Germinal center (tissue), 1 donor: Measurements from ENCODE around the gene PPEF1.
A peak's percentile ranks its signal among the peaks of the same experiment; 100 is the strongest.

ENCODE experiments used
- DNase-seq: peaks from one replicate; pipeline ENCODE4 v3.0.0; 2012; ENCODE audit warnings: mixed read lengths, low spot score

The PPEF1 gene, protein sequence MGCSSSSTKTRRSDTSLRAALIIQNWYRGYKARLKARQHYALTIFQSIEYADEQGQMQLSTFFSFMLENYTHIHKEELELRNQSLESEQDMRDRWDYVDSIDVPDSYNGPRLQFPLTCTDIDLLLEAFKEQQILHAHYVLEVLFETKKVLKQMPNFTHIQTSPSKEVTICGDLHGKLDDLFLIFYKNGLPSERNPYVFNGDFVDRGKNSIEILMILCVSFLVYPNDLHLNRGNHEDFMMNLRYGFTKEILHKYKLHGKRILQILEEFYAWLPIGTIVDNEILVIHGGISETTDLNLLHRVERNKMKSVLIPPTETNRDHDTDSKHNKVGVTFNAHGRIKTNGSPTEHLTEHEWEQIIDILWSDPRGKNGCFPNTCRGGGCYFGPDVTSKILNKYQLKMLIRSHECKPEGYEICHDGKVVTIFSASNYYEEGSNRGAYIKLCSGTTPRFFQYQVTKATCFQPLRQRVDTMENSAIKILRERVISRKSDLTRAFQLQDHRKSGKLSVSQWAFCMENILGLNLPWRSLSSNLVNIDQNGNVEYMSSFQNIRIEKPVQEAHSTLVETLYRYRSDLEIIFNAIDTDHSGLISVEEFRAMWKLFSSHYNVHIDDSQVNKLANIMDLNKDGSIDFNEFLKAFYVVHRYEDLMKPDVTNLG

DNA sequence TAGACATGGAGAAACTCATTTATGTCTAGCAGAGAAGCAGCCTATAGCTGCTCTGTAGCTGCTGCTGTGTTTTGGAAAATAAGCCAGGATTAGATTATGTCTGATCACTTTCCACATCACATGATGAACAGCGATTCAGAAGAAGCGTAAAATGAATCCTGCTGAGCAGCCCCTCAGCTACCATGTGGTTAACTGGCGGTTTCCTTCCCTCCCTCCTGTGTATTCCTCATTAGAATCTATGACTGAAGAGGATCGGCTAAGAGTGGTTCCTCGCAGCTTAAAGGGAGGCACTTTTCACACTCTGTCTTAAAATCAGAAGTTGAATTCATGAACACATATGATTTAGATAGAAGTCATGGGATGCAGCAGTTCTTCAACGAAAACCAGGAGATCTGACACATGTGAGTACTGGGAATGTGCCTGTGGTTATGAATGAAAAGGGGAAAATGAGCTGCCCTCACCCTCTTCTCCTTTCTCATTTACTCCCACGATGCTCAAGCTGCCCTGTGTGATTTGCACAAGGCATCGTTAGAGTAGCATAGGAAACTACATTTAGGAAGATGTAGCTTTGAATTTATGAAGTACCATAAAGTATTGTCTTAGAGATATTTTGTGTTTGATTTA is at the start of gene PPEF1:
TSS of gene PPEF1 (plus strand) at position 220 of the 624 bp plus-strand sequence. CDS start at position 356, 136 bp downstream.
- DNase-seq: no peak

DNA sequence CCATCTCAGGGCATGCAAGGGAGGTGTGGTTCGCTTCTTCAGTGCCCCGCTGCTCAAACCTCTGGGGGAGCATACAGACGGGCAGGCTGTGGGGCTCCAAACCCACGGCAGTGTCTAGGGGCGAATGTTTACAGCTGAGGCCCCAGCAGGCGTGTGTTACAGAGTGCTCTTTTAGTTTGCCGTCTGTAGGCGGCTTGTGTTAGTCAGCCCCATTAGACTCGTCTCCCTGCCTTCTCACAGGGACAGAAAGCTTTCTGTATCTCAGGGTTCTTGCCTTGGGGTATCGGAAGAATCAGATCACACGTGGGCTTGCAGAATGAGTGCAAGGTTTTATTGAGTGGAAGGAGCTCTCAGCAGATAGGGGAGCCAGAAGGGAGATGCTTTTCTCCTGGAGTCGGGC is 46.2 kb upstream of the PPEF1 start:
- DNase-seq: no peak

DNA sequence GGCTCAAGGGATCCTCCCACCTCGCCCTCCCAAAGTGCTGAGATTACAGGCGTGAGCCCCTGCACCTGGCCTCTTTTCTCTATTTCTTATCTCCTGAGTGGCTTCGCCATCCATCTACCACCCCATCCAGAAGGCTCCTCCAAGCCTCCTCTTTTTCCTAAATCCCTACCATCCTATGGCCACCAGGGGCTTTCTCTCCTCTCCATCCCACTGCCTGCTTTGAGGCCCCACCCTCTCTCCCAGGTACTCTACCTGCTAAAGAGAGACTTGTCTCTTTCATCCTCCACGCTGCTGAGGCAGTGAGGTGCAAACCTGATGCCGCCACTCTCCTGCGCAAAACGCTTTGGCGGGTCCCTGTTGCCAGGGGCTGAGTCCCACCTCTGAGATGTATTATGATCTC is 42.5 kb upstream of the PPEF1 start:
- DNase-seq: no peak

DNA sequence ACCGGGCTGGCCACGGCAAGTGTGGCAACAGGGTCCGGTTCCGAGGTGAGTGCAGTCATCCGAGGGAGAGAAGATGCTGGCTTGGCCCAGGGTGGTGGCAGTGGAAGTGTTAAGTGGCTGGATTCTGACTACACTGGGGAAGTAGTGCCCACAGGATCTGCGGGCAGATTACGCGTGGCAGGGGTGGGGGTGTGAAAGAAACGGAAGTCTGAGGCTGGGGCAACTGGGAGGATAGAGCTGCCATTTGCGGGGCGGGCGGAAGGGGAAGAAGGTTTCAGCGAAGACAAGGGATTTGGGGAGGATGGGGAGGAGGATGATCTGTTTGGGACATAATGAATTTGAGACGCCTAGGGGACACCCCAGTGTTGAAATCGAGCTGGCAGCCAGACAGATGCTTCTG is 40.8 kb upstream of the PPEF1 start:
- no peak for DNase-seq

DNA sequence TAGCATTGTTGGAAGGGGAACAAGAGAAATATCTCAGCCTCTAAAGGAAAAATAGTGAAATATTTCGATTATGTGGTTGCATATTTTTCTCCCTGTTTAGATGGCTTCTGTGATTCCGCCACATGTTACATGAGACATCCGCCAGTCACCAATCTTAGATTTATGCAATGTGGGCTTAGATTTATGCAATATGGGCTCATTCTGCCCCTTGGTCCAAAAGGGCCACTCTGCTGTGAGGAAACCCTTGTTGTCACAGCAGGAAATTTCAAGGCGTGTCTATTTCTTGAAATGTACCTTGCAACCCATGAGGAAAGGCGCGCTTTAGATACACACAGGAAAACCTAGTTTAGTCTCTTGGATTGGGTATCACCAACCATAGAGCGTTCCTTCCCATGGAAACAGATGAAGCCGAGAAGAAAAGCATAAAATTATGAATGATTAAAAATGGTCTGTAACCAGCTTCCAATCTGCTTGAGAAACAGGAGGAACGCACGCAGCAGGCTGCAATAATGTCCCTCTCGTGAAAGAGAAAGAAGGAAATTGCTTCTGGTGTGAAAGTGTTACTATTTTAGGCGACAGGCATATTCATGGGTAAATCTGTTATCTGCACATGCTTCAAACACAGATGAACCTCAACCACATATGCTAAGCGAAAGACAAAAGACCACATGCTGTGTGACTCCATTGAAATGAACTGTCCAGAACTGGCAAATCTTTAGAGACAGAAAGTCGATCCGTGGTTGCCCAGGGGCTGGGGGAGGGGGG is 39.2 kb upstream of the PPEF1 start:
- no peak for DNase-seq

DNA sequence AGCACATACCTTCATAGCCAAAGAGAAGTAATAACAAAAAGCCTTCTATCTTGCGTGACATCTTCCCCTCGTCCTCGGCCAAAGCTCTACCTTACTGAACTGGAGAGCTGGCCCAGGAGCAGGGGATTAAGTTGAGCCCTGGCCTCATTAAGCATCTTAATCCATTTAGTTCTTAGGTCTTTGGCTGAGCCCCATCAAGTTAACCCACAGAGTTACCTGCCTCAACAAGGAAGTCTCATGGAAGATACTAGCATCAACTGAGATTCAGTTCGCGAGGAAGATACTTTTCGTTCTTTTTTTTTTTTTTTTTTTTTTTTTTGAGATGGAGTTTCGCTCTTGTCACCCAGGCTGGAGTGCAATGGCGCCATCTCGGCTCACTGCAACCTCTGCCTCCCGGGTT is 35.4 kb upstream of the PPEF1 start, which contains the start of gene RS1:
TSS of gene RS1 (minus strand) at position 101 of the 400 bp plus-strand sequence. CDS start at position 61, 40 bp downstream.
- no peak for DNase-seq

DNA sequence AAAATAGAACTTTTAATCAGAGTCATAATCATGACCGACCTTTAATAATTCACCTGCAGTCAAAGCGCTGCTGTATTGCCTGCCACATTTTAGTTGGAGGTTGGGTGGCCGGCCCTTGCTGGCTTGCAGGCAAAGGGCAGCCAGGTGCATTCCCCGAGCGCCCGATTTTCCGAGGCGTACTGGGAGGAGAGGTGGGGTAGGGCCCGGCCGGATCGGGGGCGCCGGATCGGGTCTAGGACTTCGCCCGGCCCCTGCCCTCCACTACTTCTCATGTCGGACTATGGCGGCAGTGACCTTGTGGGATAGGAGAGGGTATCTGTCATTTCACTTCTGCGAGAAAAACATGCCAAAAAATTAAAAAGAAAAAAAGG is 33.0 kb upstream of the PPEF1 start:
- DNase-seq: peak; percentile 12

DNA sequence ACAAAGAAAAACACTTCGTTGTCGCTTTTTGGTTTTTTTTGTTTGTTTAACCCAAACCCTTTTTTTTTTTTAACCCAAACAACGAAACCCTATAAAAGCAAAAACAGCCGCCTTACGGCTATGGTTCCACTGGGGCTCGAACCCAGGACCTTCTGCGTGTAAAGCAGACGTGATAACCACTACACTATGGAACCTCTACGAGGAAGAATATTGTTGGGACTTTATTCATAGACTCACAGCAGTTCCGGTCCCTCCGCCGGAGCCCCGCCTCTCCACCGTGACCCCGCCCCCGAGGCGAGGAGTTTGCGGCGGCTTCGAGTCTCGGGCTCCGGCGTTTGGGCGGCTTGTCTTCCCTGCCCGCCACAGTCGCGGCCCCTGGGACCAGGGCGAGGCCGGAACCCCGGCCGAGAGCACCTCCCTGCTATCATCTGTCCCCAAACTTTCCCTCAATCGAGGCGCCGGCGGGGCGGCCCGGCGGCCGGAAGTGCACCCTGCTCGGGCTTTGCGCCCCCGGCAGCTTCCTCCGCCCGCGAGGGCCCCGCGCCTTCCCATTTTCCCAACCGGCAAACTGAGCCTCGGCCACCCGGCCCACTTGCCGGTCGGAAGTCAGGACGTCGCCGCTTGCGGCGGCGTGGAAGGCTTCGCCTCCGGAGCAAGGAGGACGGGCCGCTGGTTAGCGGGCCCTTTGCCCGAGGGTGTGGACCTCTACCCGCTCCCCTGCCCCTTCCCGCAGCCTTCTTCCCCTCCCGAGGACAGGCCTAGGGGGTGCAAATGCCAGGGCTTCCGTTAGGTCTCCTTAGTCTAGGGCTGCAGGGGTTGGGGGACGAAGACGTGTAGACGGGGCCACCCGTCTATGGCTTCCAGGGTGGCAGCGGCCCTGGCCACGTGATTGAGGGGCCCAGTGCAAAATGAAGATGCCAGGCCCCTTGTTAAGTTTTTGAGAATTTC is 32.4 kb upstream of the PPEF1 start:
- DNase-seq: peak; percentile 81

DNA sequence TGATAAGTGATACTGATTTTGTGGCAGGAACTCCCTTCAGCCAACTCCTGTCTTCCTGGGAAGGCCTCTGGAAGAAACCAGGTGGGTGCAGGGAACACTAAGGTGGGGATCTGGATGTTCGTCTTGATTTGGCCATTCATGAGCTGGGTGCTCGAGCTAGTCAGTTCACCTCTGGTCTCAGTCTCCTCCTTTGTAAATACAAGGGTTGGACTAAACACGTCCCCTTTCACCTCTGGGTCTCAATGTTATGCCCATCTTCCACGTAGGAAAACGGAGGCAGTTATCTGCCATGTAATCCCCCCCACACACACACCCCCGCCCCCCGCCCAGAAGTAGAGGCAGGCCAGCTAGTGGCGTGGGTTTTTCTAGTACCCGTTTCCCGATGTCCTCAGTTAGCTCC is 31.4 kb upstream of the PPEF1 start:
- no peak for DNase-seq

DNA sequence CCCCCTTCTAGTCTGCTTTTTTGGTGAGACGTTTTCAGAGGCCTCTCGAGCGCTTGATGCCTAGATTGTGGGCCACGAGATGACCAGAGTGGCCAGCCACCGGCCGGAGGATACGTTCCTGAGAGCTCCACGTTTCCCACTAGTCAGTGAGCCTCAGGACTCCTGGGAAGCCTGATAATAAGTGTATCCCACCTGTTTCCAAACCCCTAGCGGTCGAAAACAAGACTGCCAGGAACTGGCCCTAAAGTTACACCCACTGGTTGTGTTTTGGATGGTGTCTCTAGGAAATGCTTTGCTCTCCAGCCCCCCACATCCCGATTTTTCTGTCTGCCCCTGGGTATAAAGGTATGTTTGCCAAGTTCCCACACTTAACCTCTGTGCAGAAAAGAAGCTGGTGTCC is 31.0 kb upstream of the PPEF1 start:
- no peak for DNase-seq

DNA sequence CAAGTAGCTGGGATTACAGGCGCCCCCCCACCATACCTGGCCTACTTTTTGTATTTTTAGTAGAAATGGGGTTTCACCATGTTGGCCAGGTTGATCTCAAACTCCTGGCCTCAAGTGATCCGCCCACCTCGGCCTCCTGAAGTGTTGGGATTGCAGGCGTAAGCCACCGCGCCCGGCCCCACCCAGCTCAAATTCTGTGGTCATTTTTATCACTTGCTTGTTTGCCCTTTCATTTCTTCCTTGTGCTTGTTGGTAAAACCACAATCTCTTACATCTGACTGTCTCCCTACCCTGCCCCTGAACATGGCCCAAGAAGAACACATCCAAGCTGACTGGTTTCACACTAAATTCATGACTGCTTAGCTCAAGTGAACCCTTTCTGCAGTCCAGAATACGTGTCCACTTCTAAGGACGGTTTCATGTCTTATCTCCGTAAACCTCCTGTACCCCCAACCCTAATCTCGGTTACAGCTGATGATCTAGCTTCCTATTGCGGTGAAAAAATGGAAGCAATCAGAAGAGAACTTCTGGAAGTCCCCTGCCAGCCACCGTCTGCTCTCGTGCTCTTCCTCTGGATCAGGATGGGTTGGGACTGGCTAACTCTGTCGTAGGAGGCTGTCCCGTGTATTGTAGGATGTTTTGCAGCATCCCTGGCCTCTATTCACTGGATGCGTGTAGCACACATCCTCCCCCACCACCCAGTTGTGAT is 30.1 kb upstream of the PPEF1 start:
- no peak for DNase-seq

DNA sequence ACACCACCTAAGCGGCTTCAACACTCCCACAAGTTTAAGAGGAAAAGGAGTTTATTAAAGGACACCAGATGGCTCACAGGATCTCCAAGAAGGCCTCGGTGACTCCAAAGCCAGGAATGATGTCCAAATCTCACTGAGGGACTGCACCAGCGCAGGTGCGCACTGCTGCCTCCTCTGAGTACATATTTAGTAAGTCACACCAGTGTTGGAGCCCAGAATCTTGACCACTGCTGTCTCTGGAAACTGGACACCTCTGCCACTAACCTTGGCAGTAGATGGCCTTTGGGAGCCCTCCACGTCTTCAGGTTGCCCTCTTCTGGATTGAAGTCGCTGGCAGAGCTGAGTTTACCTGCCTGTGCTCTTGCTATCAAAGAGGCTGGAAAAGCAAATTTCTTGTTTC is 25.4 kb upstream of the PPEF1 start:
- no peak for DNase-seq

DNA sequence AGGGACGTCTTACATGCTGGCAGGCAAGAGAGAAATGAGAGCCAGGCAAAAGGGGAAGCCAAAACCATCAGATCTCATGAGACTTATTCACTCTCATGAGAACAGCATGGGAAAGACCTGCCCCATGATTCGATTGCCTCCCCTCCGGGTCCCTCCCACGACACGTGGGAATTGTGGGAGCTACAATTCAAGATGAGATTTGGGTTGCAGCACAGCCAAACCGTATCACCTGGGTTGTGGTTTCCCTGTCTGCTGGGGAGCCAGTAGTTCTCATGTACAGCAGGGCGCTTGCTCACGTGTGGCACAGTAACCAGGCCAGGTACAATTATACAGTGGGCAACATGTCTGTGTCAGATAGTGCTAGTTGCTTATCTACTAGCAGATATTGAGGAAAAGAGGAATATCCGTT is 24.5 kb upstream of the PPEF1 start:
- no peak for DNase-seq

DNA sequence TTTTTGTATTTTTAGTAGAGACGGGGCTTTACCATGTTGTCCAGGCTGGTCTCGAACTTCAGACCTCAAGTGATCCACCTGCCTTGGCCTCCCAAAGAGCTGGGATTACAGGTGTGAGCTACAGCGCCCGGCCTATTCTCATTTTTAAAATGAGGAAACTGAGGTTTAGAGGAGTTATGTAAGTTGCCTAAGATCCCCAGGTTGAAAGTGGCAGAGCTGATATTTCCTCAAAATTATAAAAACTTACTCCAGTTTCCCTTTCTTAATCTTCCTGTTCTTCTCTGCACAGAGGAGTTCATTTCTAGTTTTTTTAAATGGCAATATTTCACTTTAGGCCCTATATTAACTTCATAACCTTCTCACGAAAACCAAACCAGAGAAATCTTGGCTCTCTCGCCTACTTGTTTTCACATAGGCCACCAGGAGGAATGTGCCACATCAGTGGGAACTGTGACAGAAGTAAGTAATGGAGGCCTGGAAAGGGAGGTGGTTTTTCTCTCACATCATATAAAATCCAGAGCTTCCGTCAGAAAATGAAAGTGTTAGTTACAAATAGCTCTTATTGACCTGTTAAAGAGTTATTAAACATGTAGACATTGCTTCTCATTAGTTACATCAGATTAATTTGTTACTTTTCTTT is 19.5 kb upstream of the PPEF1 start:
- no peak for DNase-seq

DNA sequence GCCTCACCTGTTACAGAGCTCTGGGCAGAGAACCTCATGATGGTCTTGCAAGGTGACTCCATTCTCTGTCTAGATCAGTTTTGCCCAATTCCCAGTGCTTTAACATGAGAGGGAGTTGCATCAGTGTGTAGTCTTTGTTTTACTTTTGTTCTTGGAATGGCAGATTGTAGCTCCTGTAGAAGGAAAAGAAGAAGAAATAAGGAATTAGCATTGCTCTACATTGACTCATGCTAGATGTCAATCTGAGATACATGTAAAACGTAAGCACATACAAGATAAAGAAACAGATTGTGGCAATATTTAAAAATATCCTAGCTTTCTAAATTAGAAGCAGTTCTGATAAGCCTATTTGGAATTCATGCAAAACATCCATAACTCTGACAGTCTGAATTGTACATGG is 16.0 kb upstream of the PPEF1 start:
- DNase-seq: no peak

DNA sequence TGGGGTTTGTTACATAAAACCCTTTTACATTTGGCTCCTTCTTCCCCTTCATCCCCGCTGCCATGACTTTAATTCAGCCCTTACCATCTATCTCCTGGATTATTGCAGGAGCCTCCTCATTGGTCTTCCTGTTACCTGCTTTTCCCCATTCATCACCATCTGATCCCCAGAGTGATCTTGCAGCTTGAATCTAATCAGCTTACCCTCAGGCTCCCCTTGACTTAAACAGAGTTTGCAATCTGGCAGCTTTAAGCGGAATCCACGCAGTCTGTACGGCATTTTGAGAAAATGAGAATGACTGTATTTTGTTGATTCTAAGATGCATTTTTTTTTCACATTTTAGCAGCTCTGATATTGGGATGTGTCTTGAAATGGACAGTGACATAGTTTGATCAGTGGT is 14.9 kb upstream of the PPEF1 start:
- no peak for DNase-seq

DNA sequence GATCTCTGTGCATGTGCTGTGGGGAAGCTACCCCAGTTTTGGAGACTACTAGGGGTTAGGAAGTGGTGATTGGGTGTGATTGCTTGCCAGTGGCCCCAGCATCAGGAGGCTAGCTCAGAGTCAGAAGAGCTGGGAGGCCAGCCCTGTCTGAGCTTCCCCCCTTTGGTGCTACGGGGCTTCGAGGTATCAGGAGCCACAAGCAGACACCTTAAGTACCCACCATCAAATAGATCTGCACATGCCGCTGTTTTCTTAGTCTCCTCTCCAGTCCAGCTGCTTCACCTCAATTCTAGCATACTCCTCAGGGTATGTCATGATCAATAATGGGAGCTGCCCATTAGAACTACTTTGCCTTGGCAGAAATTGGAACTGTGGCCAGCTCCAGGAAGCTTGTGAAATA is 10.8 kb upstream of the PPEF1 start:
- DNase-seq: no peak

DNA sequence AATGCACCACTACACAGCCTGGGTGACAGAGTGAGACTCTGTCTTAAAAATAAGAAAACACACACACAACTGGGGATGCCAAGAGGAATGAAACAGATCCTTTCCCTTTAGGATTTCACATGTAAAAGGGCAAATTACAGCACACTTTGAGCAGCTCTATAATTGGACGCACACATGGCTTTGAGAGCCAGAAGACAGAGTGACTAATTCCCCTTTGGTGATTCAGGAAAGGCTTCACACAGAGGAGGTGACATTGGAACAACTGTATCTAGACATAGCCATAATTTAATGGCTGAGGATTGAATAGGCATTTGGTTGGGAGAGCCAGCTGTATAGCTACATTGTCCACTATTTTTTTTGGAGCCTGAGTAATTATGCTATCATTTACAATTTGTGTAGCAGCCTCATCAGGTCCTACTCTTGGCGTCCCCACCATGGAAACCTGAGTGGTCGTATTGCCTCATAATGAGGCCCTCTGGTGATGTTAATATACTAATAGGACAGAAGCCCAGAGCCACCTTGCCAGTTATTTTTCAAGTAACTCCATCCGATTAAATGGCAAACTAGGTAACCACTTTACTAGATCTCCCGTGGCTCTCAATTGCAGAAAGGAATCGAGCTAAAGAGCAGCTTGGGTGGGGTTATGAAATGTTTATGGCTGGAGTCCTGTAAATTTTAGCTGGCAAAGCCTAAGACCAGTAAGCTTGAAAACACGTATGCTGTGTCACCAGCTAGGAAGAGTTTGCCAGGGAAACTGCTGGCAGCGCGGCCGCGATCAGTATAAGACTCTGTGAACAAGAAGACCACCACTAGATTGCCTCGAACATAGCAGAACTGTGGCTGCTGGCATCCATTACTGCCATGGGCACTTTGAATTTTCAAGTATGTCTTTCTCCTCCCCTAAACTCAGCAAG is 8.5 kb upstream of the PPEF1 start:
- no peak for DNase-seq
